Stimulated activated naive CD8-positive, alpha-beta T cell treated with anti-CD3 and anti-CD28 coated beads, Interleukin-15, Interleukin-2, amounts not matched to agents 100 U/mL and 50 U/mL, for 24 hours (primary cell): ENCODE data around the gene CIITA.
A peak's percentile ranks its signal among the peaks of the same experiment; 100 is the strongest.

Experiments
- ATAC-seq: fragments of 150-1000 bp; cut with Tn5 transposase; one replicate; pipeline ENCODE4 v1.10.0; 2021
- DNase-seq: peaks from one replicate; pipeline ENCODE4 v3.0.0; 2021

Gene CIITA

DNA sequence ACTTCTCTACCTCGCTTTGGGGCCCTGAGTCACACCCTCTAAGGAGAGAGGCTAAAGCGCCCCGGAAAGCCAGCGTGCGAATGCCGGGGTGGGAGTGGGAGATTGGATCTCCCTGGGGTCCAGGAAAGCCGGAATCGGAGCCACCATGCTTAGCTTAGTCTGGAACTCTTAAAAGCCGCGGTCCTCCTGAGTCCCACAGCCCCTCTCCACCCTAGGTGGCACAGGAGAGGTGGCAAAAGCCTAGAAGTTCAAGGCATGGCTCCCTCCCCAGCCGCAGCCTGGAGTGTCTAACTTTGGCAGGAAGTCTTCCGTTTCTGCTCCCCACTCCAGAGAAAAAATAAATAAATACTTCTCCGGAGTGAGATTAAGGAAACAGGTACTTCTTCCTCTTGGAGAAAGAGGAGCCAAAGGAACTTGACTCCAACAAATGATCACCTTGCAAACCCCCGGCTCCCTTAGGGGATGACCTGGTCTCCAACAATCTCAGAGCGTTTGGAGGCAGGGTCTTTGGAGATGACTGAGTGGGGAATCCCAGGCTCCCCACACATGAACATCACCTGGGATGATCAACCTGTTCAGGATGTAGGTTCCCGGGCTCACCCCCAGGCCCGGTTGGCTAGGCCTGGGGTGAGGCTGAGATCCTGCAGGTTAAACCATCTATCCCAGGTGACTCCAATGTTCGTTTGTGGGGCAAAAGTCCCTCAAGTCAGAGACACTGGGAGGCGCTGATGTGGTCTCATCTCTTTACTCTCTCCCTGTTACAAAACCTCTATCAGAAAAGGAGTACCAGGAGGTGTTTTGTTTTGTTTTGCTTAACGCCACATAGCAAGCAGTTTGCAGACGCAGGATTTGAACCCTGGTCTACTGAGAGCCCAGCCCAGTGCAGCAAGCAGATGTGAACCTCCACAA lies 2.9 kb downstream of the CIITA start:
- ATAC-seq: no peak
- no peak for DNase-seq

DNA sequence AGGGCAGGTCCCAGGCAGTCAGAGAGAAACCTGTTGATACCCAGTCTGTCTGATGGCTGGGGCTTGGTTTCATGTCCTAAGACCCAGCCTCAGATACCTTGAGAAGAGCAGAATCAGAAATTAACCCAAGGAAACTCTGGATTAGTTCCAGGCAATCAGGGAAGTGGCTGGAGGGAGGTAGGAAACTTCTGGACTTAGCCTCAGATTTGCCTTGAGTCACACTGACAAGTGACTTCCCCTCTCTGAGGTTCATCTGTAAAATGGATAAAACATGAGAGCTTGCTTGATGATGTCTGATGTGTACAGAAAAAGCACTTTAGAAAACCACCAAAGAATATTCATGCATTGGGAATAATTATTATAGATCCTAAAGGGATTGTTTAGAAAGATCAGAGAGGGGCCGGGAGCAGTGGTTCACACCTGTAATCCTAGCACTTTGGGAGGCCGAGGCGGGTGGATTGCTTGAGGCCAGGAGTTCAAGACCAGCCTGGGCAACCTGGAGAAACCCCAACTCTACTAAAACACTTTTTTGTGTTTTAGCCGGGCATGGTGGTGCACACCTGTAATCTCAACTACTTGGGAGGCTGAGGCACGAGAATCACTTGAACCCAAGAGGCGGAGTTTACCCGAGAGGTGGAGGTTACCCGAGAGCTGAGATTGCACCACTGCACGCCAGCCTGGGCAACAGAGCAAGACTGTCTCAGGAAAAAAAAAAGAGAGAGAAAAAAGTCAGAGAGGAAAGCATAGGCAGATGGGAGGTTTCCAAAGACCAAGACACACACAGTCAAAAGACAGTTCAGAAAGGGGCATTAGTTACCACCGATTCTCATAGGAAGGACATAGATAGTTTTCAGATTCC lies 3.8 kb downstream of the CIITA start:
- DNase-seq: no peak
- no peak for ATAC-seq

DNA sequence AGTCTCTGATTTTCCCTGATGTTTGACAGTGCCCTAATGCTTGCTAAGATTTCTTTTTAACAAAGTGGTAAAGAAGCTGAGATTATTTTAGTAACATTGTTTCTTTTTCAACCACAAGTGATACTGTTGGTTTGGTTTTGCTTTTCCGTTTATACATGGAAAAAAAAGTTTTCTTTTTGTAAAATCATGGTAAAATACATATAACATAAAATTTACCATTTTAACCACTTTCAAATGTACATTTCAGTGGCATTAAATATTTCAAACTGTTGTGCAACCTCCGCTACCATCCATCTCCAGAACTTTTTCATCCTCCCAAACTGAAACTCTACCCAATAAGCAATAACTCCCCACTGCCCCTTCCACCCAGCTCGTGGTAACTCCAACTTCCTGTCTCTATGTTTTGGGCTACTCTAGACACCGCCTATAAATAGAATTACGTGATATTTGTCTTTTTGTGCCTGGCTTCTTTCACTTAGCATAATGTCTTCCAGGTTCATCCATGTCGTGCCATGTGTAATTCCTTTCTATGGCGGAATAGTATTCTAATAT lies 4.6 kb downstream of the CIITA start:
- DNase-seq: no peak
- no peak for ATAC-seq

DNA sequence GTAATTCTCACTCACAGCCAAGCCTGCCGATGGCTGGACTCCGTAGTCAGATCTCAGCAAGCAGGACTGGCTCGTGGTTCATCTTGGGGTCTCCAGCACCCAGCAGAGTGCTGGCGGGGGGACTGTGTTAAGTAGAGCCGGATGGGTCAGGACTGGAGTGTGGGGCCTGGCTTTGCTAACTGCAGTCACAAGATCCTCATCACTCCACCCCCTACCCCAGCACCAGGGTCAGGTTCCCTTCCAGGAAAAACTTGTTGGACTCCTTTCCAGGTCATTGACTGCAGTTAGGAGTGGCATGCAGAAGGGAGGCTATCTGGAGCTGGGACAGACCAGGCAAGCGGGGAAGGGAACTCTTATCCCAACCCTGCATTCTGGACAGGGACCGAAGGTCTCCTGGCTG lies 6.0 kb downstream of the CIITA start:
- no peak for DNase-seq
- ATAC-seq: no peak

DNA sequence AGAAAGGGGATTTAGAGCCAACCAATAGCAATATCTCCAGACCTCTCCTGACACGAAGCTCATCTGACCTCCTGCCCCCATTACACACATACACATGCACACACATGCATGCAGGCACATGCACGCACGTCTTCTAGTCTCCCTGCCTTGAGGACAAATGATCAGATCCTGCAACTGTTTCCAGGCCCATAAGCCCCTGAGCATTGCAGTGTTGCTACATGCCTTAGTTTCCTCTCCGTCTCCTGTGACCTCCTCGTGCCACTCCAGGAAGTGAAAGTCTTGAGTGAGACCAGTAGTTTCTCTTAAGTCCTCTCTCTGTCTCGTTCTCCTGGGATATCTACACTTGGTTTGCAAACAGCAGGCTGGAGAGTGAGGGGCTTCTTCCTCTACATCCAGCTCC lies 8.2 kb downstream of the CIITA start:
- no peak for ATAC-seq
- no peak for DNase-seq

DNA sequence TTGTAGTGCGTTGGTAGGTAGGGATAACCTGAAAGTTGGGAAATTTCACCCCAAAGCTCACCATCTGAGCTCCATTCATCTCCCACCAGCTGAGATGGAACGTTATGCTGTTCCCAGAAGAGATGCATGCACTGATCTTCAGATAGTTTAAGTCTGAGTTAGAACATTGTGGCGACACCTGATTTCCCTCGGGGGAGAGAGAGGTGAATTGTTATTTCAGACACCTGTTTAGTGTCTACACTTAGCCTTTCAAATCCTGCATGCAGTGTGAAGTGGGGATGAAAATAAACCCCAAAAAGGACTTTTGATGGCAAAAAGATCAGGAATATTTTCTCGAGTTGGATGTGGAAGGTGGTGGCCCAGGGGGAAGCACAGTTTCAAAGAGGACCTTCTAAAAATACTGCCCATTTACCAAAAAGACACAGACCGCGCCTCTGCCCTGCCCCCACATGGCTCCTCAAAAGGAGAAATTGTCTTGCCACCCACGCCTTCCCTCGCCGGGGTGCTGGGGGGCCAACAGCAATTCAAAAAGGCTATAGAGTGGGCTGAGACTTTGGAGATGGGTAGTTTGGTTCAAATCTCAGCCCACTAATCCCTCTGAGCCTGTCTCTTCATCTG lies 11.4 kb downstream of the CIITA start:
- no peak for ATAC-seq
- DNase-seq: no peak

DNA sequence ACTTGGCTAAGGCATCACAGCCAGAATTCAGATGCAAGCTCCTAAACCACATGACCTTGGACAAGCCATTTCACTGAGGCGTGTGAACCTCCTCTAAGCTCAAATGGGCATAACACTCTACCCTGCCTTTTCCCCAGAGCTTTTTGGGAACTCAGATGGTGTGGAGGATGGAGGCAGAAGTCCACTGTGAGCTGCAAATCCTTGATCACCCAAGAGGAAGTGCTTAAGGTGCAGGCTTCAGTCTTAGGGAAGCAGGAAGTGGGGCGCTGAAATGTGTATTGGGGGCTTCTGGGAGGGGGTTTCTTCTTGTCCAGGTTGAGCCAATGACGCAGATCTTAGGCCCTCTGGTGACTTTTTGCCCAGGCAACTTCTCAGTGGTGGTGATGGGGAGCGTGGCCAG lies 12.9 kb downstream of the CIITA start:
- ATAC-seq: no peak
- DNase-seq: no peak

DNA sequence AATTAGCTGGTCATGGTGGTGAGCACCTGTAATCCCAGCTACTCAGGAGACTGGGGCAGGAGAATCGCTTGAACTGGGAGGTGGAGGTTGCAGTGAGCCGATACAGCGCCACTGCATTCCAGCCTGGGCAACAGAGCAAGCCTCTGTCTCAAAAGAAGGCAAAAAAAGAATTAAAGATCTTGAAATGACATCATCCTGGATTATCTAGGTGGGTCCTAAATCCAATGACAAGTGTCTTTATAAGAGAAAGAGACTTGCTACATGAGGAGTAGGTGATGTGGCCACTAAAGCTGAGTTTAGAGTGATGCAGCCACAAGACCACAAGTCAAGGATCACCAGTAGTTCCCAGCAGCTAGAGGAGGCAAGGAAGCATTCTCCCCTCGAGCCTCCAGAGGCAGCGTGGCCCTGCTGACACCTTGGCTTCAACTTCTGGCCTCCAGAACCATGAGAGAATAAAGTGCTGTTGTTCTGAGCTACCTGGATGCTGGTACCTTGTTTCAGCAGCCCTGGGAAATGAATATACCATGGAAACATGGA lies 15.8 kb downstream of the CIITA start:
- no peak for ATAC-seq
- no peak for DNase-seq

DNA sequence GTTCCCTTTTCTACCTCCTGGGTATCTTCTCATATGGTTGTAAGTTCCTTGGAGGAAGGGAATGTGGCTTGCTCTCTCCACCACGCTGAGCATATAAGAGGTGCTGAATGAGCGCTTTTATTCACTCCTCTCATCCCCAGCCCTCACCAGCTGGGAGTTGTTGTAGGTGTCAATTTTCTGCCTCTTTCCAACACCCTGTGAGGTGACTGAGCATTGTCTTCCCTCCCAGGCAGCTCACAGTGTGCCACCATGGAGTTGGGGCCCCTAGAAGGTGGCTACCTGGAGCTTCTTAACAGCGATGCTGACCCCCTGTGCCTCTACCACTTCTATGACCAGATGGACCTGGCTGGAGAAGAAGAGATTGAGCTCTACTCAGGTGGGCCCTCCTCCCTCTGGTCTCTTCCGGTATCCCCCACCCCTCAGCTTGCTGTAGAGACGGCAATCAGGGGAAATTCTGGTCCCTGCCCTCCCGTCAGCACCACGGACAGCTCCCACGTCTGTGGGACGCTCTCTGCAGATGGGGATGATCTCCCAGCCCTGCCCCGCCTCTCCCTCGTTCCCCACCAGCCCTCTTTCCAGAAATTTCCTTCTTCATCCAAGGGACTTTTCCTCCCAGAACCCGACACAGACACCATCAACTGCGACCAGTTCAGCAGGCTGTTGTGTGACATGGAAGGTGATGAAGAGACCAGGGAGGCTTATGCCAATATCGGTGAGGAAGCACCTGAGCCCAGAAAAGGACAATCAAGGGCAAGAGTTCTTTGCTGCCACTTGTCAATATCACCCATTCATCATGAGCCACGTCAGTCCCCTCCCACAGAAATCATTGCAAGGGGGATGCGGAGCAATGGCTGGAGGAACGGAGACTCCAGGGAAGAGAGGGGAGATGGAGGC lies 18.3 kb downstream of the CIITA start:
- peak; percentile 61 for DNase-seq
- no peak for ATAC-seq

DNA sequence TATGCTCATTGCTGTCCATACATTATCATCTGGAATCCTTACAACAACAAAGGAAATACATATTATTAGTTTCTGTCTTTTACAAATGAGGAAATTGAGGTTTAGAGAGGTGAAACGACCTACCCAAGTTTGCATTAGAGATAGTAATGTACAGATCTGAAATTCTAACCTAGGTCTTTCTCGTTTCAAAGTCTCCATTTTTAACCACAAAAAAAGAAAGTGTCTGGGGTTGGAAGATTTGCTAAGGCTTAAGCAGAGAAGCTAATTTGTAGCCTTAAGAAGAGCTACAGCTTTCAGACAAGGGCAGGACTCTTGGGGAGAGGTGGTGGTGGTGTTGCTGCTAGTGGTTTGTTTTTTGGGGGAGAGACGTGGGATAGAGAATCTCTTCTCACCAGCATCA lies 19.2 kb downstream of the CIITA start:
- DNase-seq: no peak
- ATAC-seq: no peak

DNA sequence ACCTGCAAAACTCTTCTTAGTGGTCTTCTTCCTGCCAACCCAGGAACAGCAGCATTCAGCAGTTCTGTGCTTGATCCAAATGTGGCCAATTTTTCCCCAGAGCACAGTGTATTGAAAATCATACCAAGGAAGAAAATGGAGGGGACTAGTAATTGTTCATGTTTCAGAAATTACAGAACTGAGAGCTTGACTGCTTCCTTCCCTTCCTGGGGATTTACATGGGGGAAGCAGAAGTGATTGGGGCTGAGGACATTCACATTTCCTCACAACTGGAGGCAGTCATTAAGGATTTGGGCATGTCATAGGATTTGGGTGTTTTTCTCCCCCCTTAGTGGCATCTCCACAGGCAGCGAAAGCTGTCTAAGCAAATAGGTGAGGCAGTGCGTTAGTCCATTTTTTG lies 19.7 kb downstream of the CIITA start:
- ATAC-seq (no peak), DNase-seq (no peak)

DNA sequence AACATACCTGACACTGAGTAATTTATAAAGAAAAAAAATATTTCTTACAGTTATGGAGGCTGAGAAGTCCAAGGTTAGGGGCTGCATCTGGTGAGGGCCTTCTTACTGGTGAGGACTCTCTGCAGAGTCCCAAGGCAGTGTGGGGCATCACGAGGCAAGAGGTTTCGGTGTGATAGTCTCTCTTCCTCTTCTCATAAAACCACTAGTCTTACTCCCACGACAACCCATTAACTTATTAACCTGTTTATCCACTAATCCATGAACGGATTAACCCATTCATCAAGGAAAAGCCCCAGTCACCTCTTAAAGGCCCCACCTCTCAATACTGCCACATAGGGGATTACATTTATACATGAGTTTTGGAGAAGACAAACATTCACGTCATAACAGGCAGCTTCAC lies 20.1 kb downstream of the CIITA start:
- ATAC-seq (no peak), DNase-seq (no peak)

DNA sequence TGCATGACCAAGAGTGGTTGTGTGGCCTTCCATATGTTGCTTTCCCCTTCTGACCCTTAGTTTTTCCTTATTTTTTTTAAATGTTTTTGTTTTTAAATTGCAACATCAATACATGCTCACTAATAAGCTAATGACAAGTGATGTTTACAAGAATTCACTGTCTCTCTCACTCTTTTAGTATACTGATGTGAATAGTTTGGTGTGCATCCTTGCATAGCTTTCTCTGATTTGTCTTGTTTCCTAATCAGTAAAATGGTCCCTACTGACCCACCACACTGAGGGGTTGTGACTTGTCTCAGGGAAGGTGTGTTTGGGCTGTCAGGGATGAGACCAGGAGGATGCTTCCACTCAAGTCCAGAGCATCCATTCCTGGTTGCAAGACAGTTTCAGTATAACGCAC lies 26.0 kb downstream of the CIITA start:
- DNase-seq (no peak), ATAC-seq (no peak)

DNA sequence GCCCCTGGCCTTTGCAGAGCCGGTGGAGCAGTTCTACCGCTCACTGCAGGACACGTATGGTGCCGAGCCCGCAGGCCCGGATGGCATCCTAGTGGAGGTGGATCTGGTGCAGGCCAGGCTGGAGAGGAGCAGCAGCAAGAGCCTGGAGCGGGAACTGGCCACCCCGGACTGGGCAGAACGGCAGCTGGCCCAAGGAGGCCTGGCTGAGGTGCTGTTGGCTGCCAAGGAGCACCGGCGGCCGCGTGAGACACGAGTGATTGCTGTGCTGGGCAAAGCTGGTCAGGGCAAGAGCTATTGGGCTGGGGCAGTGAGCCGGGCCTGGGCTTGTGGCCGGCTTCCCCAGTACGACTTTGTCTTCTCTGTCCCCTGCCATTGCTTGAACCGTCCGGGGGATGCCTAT lies 29.5 kb downstream of the CIITA start:
- DNase-seq: no peak

DNA sequence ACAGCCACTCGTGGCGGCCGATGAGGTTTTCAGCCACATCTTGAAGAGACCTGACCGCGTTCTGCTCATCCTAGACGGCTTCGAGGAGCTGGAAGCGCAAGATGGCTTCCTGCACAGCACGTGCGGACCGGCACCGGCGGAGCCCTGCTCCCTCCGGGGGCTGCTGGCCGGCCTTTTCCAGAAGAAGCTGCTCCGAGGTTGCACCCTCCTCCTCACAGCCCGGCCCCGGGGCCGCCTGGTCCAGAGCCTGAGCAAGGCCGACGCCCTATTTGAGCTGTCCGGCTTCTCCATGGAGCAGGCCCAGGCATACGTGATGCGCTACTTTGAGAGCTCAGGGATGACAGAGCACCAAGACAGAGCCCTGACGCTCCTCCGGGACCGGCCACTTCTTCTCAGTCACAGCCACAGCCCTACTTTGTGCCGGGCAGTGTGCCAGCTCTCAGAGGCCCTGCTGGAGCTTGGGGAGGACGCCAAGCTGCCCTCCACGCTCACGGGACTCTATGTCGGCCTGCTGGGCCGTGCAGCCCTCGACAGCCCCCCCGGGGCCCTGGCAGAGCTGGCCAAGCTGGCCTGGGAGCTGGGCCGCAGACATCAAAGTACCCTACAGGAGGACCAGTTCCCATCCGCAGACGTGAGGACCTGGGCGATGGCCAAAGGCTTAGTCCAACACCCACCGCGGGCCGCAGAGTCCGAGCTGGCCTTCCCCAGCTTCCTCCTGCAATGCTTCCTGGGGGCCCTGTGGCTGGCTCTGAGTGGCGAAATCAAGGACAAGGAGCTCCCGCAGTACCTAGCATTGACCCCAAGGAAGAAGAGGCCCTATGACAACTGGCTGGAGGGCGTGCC lies 30.1 kb downstream of the CIITA start:
- ATAC-seq: no peak
- DNase-seq: no peak

More for the DNA sequence above, 29.5 kb downstream of the CIITA start:
- no peak for ATAC-seq

DNA sequence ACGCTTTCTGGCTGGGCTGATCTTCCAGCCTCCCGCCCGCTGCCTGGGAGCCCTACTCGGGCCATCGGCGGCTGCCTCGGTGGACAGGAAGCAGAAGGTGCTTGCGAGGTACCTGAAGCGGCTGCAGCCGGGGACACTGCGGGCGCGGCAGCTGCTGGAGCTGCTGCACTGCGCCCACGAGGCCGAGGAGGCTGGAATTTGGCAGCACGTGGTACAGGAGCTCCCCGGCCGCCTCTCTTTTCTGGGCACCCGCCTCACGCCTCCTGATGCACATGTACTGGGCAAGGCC lies 30.7 kb downstream of the CIITA start:
- ATAC-seq (no peak), DNase-seq (no peak)

DNA sequence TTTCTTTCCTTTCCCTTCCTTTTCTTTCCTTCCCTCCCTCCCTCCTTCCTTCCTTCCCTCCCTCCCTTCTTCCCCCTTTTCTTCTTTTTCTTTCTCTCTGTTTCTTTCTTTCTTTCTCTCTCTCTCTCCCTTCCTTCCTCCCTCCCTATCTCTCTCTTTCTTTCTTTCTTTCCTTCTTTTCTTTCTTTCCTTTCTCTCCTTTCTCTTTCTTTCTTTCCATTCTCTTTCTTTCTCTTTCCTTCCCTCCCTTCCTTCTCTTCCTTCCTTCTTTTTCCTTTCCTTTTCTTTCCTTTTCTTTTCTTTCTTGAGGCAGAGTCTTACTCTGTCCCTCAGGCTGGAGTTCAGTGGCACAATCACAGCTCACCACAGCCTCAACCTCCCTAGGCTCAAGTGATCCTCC lies 34.3 kb downstream of the CIITA start:
- DNase-seq: no peak
- ATAC-seq: no peak

DNA sequence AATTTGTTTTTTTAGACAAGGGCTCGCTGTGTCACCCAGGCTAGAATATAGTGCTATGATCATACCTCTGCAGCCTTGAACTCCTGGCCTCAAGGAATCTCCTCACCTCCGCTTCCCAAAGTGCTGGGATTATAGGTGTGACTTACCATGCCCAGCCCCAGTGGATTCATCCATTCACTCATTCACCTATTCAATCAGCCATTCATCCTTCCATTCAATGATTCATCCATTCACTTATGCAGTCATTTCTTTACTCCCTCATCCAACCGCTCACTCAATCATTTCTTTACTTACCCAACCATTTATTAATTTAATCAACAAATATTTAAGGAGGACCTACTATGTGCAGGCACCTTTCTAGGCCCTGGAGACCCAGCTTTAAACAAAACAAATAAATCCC lies 39.5 kb downstream of the CIITA start:
- DNase-seq (no peak), ATAC-seq (no peak)

DNA sequence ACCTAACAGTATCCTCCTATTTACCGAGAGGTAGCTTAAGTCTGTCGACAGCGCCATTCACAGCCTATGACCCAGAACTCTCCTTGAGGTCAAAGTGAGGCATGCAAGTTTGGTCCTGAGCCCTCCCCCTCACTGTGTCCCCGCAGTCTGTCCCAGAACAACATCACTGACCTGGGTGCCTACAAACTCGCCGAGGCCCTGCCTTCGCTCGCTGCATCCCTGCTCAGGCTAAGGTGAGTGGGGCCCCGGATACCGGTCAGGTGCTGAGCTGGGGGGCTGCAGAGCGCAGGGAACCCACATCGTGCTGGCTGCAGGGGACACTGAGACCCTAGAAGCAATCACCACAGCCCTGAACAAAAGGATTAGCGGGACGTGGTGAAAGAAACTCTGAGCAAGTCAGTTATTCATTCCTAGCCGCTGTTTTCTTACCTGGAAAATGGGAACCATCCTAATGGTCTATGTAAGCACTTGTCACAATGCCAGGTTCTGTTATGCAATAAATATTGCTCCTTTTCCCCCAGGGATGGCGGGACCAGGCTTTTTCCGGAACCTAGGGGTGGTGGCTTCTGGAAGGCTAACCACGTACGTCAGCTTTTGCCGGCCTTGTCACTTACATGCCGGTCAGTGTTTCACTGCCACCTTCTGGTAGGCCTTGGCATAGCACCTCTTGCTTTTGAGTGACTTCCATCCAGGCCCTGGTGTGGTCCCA lies 41.4 kb downstream of the CIITA start:
- peak; percentile 67 for ATAC-seq
- peak; percentile 89 for DNase-seq

DNA sequence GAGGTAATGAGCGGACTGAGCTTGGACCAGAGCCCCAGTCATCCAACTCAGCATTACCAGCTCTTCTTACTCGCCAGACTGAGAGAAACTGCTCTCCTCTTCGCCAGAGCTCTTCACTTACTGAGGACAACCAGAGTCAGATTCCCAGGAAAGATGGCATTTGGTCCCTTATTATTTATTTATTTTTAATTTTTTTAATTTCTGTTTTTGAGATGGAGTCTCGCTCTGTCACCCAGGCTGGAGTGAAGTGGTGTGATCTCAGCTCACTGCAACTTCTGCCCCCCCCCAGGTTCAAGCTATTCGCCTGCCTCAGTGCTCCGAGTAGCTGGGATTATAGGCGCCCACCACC lies 42.0 kb downstream of the CIITA start:
- DNase-seq (no peak), ATAC-seq (no peak)
